DOHH2 (cell line): ENCODE results near the gene CFAP210.

Source experiments
- H3F3A ChIP-seq: fragments of 200-600 bp; sonication (generic), shearing (Covaris generic); 2 replicates; pipeline ENCODE4 v1.6.0; 2016; ENCODE audit warnings: antibody characterized with exemption, mild to moderate bottlenecking; ENCODE audit not compliant: control insufficient read depth, insufficient read depth
- H3K27ac ChIP-seq: fragments of 200-600 bp; sonication (generic); 2 replicates; pipeline ENCODE4 v1.5.1; 2014; ENCODE audit warnings: low read depth, mild to moderate bottlenecking, low read length, moderate library complexity
- H3K27me3 ChIP-seq: fragments of 200-600 bp; sonication (generic); 2 replicates; pipeline ENCODE4 v1.6.1; 2014; ENCODE audit warnings: mild to moderate bottlenecking, low read length, mixed read lengths; ENCODE audit not compliant: control insufficient read depth
- H3K36me3 ChIP-seq: fragments of 200-600 bp; sonication (generic); 2 replicates; pipeline ENCODE4 v1.6.1; 2014; ENCODE audit warnings: mild to moderate bottlenecking, low read length, moderate library complexity, mixed read lengths; ENCODE audit not compliant: control insufficient read depth
- H3K4me1 ChIP-seq: fragments of 200-600 bp; sonication (generic); 2 replicates; pipeline ENCODE4 v1.6.1; 2014; ENCODE audit warnings: mild to moderate bottlenecking, low read length, mixed read lengths; ENCODE audit not compliant: control insufficient read depth
- H3K4me2 ChIP-seq: fragments of 200-600 bp; sonication (generic); 2 replicates; pipeline ENCODE4 v1.6.0; 2014; ENCODE audit warnings: mild to moderate bottlenecking, low read length, moderate library complexity
- H3K4me3 ChIP-seq: fragments of 200-600 bp; sonication (generic); 2 replicates; pipeline ENCODE4 v1.5.1; 2014; ENCODE audit warnings: mild to moderate bottlenecking, low read length, mixed read lengths
- H3K79me2 ChIP-seq: fragments of 200-600 bp; sonication (generic); 2 replicates; pipeline ENCODE4 v1.6.1; 2014; ENCODE audit warnings: mild to moderate bottlenecking, low read length, mixed read lengths; ENCODE audit not compliant: control insufficient read depth
- H3K9me2 ChIP-seq: fragments of 200-600 bp; sonication (generic); replicated peaks from 2 replicates; pipeline ENCODE4 v1.6.1; 2014; ENCODE audit warnings: mild to moderate bottlenecking, low read length, mixed read lengths; ENCODE audit not compliant: control insufficient read depth
- H3K9me3 ChIP-seq: fragments of 200-600 bp; sonication (generic); 2 replicates; pipeline ENCODE4 v1.6.1; 2014; ENCODE audit warnings: antibody characterized with exemption, low read length, mixed read lengths; ENCODE audit not compliant: control insufficient read depth, insufficient read depth
- H4K20me1 ChIP-seq: fragments of 200-600 bp; sonication (generic); 2 replicates; pipeline ENCODE4 v1.6.0; 2014; ENCODE audit warnings: low read depth, mild to moderate bottlenecking, antibody characterized with exemption, low read length, moderate library complexity; ENCODE audit not compliant: control insufficient read depth, insufficient read depth
- CTCF ChIP-seq: fragments of 200-600 bp; sonication (generic); IDR thresholded peaks from one replicate; pipeline ENCODE4 v1.5.1; 2014; ENCODE audit warnings: antibody characterized with exemption, mild to moderate bottlenecking, low read depth, low read length; ENCODE audit not compliant: poor library complexity, severe bottlenecking
- EZH2phosphoT487 ChIP-seq: fragments of 200-600 bp; sonication (generic); IDR thresholded peaks from 2 replicates; pipeline ENCODE4 v1.6.1; 2017; ENCODE audit warnings: borderline replicate concordance, mild to moderate bottlenecking, antibody characterized with exemption, low read length, moderate library complexity, mixed read lengths

CFAP210 gene

GRCh38 chr2:169637620-169638019, 56.6 kb downstream of the CFAP210 start:
- Histone ChIP-seq H3K4me3 (no peak overlapping the region), H4K20me1 (no peaks in the 10 kb centered on the region), H3K27me3 (no peaks in the 10 kb centered on the region), H3K9me2 (no peaks in the 10 kb centered on the region), H3F3A (no peaks in the 10 kb centered on the region), H3K36me3 (peaks cover 56% of the 10 kb centered on the region), H3K4me2 (no peak overlapping the region), H3K27ac (no peak overlapping the region), H3K9me3 (no peaks in the 10 kb centered on the region), H3K4me1 (no peaks in the 10 kb centered on the region), H3K79me2 (no peaks in the 10 kb centered on the region)
- no peak for TF ChIP-seq EZH2phosphoT487
- no peak for TF ChIP-seq CTCF

- H3K4me3 ChIP-seq: no peak overlapping the region
- no peaks in the 10 kb centered on the region for H3K27me3 ChIP-seq
- H3K9me2 ChIP-seq: no peaks in the 10 kb centered on the region
- no peaks in the 10 kb centered on the region for H3K9me3 ChIP-seq
- no peaks in the 10 kb centered on the region for H4K20me1 ChIP-seq
- H3K79me2 ChIP-seq: no peaks in the 10 kb centered on the region
- no peaks in the 10 kb centered on the region for H3F3A ChIP-seq
- H3K36me3 ChIP-seq: peaks cover 62% of the 10 kb centered on the region
- H3K4me1 ChIP-seq: no peaks in the 10 kb centered on the region
- H3K27ac ChIP-seq: no peak overlapping the region
- TF ChIP-seq EZH2phosphoT487: no peak
- no peak for TF ChIP-seq CTCF
- H3K4me2 ChIP-seq: no peak overlapping the region
Measured at GRCh38 chr2:169636440-169637097, 57.6 kb downstream of the CFAP210 start.

- no peak overlapping the region for H3K4me3 ChIP-seq
- H3K79me2 ChIP-seq: no peaks in the 10 kb centered on the region
- no peak for TF ChIP-seq EZH2phosphoT487
- no peak for TF ChIP-seq CTCF
- no peaks in the 10 kb centered on the region for H3K4me1 ChIP-seq
- H3K27ac ChIP-seq: no peak overlapping the region
- no peaks in the 10 kb centered on the region for H3K9me2 ChIP-seq
- H3F3A ChIP-seq: peaks cover 4% of the 10 kb centered on the region; the same call in 1 of the 2 replicates
- H3K4me2 ChIP-seq: no peak overlapping the region
- no peaks in the 10 kb centered on the region for H4K20me1 ChIP-seq
- H3K9me3 ChIP-seq: no peaks in the 10 kb centered on the region
- no peaks in the 10 kb centered on the region for H3K27me3 ChIP-seq
- H3K36me3 ChIP-seq: peaks cover 52% of the 10 kb centered on the region
Measured at GRCh38 chr2:169625781-169626180, 68.4 kb downstream of the CFAP210 start.
